MG63 (cell line): Measurements from ENCODE around the gene FAM209A. TPM values are rescaled to one million over a fixed set of nuclear protein-coding genes. Genes with fewer than 3 reads are reported as not detected.
A peak's percentile ranks its signal among the peaks of the same experiment; 100 is the strongest.

Experiments
- DNase-seq: peaks from one replicate; pipeline ENCODE4 v3.0.0-alpha.2; 2020
- H3K27me3 ChIP-seq: fragments of 250-450 bp; sonication (Bioruptor Pico); 2 replicates; pipeline ENCODE4 v1.5.1; 2020; ENCODE audit warnings: mild to moderate bottlenecking, moderate library complexity
- H3K36me3 ChIP-seq: fragments of 250-450 bp; sonication (Bioruptor Pico); 2 replicates; pipeline ENCODE4 v1.5.1; 2020; ENCODE audit warnings: mild to moderate bottlenecking, moderate library complexity
- H3K4me3 ChIP-seq: fragments of 250-450 bp; sonication (Bioruptor Pico); 2 replicates; pipeline ENCODE4 v1.5.1; 2020; ENCODE audit warnings: mild to moderate bottlenecking, moderate library complexity
- H3K9me3 ChIP-seq: fragments of 250-450 bp; sonication (Bioruptor Pico); 2 replicates; pipeline ENCODE4 v1.5.1; 2020; ENCODE audit warnings: mild to moderate bottlenecking, moderate library complexity
- total RNA-seq: library from RNA; depleted of rRNA; stranded (reverse); fragments of >200 nt; shearing (Covaris generic); gene quantifications from 2 replicates; pipeline ENCODE4 v1.2.3, GENCODE V29; 2014; ENCODE audit warnings: low replicate concordance; rRNA removed

The FAM209A gene
- total RNA-seq, 1 experiment from 2014 or later: not detected

DNA sequence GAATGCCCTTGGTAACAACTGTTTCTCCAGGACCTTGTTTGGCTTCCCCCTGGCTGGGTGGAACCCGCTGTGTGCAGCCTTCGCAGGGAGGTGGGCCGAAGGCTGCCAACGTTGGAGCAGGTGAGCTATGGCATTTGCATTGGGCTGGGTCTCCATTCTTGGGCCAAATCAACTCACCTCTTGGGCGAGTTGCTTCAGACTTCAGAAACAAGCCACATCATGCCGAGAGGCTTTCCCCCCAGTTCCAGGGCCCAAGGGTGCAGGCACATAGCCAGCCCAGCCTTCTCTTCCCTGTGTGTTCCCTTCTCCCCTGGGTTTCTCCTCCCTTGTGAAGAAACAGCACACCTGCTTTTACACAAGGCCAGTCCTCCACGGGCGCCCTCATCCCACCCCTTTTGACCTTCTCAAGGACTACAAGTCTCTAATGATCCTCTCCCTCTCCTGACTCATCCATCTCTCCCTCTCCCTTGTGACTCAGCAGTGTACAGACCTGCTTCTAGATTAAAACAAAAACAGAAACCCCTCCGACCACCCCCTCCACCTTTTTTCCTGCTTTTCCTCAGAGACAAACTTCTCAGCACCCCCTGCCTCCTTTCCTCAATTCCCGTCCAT, 50.1 kb downstream of the FAM209A start:
- no peaks in the 10 kb centered on the region for H3K27me3 ChIP-seq
- 0 out of 2 replicates have a peak, but pooled peaks cover 4% of the 10 kb centered on the region for H3K9me3 ChIP-seq
- DNase-seq: peak; percentile 8
- H3K36me3 ChIP-seq: no peaks in the 10 kb centered on the region
- H3K4me3 ChIP-seq: no peak overlapping the region

DNA sequence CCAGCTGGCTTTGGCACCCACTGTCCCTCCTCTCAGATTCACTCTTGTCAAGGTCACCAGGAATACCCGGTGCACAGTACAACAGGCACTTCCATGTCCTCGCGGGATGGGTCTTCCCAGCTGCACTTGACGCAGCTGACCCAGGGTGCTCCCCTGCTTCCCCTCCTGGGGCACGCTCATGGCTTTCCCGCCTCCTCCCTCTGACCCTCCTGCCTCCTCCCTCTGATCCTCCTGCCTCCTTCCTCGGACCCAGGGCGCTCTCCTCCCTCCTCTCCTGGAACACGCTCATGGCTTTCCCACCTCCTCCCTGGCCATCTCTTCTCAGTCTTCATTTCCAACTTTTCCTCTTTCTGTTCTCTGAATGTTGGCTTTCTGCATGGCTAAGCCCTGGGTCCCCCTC, 50.6 kb downstream of the FAM209A start:
- Histone ChIP-seq H3K36me3 (no peaks in the 10 kb centered on the region), H3K4me3 (no peak overlapping the region), H3K9me3 (0 out of 2 replicates have a peak, but pooled peaks cover 1% of the 10 kb centered on the region), H3K27me3 (no peaks in the 10 kb centered on the region)
- no peak for DNase-seq

Other genes starting within 250 kb of the FAM209A start
- gene FAM210B, start 165.8 kb upstream of the FAM209A start, total RNA-seq: 12.2 and 14.0 TPM in 2 replicates
- 86.4 and 130 TPM in 2 replicates for gene AURKA, start 132.5 kb upstream of the FAM209A start, total RNA-seq
- 68.6 and 135 TPM in 2 replicates for gene CSTF1, start 132.1 kb upstream of the FAM209A start, total RNA-seq
- 0.07 and 0.25 TPM in 2 replicates for gene CASS4, start 112.5 kb upstream of the FAM209A start, total RNA-seq
- 163 and 171 TPM in 2 replicates for gene RTF2, start 56.1 kb upstream of the FAM209A start, total RNA-seq
- gene FAM209B, start 8.5 kb downstream of the FAM209A start, total RNA-seq: not detected in 2 replicates
- 1.6 and 2.6 TPM in 2 replicates for gene TFAP2C, start 104.6 kb downstream of the FAM209A start, total RNA-seq